Mesenchymal stem cell (in vitro differentiated cells and primary cell): Measurements from ENCODE around the gene ATP5MK.
"Not testable (repeated sequence)": the region's sequence is repeated elsewhere in the genome, so short reads cannot be mapped to it uniquely, and the experiment has no call there.

Experiments used
- DNase-seq: peaks from one replicate; pipeline ENCODE4 v3.0.0-alpha.2; 2013
- H2AFZ ChIP-seq: one replicate; pipeline ENCODE4 v1.6.1; 2013; ENCODE audit warnings: low read depth, mild to moderate bottlenecking, control low read depth, inconsistent platforms, low read length, moderate library complexity
- H2AK5ac ChIP-seq: 2 replicates; pipeline ENCODE4 v1.6.1; 2013; ENCODE audit warnings: low read length, moderate library complexity, mild to moderate bottlenecking, inconsistent platforms; ENCODE audit not compliant: severe bottlenecking
- H2BK120ac ChIP-seq: one replicate; pipeline ENCODE4 v1.6.1; 2013; ENCODE audit warnings: low read depth, mild to moderate bottlenecking, inconsistent platforms, low read length, moderate library complexity
- H2BK12ac ChIP-seq, 2 experiments: one replicate each; pipeline ENCODE4 v1.6.1; 2013; ENCODE audit warnings: inconsistent platforms in 2 of 2, low read length in 2 of 2, mild to moderate bottlenecking in 2 of 2, moderate library complexity in 2 of 2, control low read depth in 1 of 2
- H2BK15ac ChIP-seq: one replicate; pipeline ENCODE4 v1.6.1; 2013; ENCODE audit warnings: mild to moderate bottlenecking, low read depth, inconsistent platforms; ENCODE audit not compliant: poor library complexity, severe bottlenecking
- H2BK5ac ChIP-seq: 2 replicates; pipeline ENCODE4 v1.6.1; 2013; ENCODE audit warnings: low read depth, mild to moderate bottlenecking, low read length, control low read depth, inconsistent platforms; ENCODE audit not compliant: poor library complexity, severe bottlenecking
- H3K14ac ChIP-seq, 2 experiments: one replicate each; pipeline ENCODE4 v1.6.1; 2013; ENCODE audit warnings: inconsistent platforms in 2 of 2, low read length in 2 of 2, control low read depth in 1 of 2, mild to moderate bottlenecking in 1 of 2, moderate library complexity in 1 of 2
- H3K18ac ChIP-seq, 2 experiments: one replicate each; pipeline ENCODE4 v1.6.1; 2013; ENCODE audit warnings: inconsistent platforms in 2 of 2, low read length in 2 of 2, control low read depth in 1 of 2, low read depth in 1 of 2, mild to moderate bottlenecking in 1 of 2
- H3K23ac ChIP-seq, 2 experiments: one replicate each; pipeline ENCODE4 v1.6.1; 2013; ENCODE audit warnings: inconsistent platforms in 2 of 2, low read length in 2 of 2, mild to moderate bottlenecking in 2 of 2, moderate library complexity in 2 of 2, control low read depth in 1 of 2
- H3K27ac ChIP-seq: 2 replicates; pipeline ENCODE4 v1.5.1; 2013; ENCODE audit warnings: mild to moderate bottlenecking, moderate library complexity, low read length, control low read depth, inconsistent platforms; ENCODE audit not compliant: poor library complexity, severe bottlenecking
- H3K27me3 ChIP-seq, 2 experiments: 2 replicates each; pipeline versions ENCODE4 v1.6.1 to v1.7.0; 2013; ENCODE audit warnings: low read length in 2 of 2, mild to moderate bottlenecking in 2 of 2, moderate library complexity in 2 of 2, control low read depth in 1 of 2, inconsistent platforms in 1 of 2; ENCODE audit not compliant: control insufficient read depth in 1 of 2, insufficient read depth in 1 of 2
- H3K36me3 ChIP-seq, 2 experiments: 2 replicates each; pipeline versions ENCODE4 v1.6.1 to v1.7.0; 2013; ENCODE audit warnings: low read length in 2 of 2, control low read depth in 1 of 2, inconsistent platforms in 1 of 2, low read depth in 1 of 2, mild to moderate bottlenecking in 1 of 2; ENCODE audit not compliant: insufficient read depth in 2 of 2, control insufficient read depth in 1 of 2
- H3K4ac ChIP-seq, 2 experiments: one replicate each; pipeline ENCODE4 v1.6.1; 2013; ENCODE audit warnings: inconsistent platforms in 2 of 2, low read length in 2 of 2, mild to moderate bottlenecking in 2 of 2, moderate library complexity in 2 of 2, control low read depth in 1 of 2, low read depth in 1 of 2
- H3K4me1 ChIP-seq: 2 replicates; pipeline ENCODE4 v1.6.1; 2013; ENCODE audit warnings: low read depth, low read length, control low read depth; ENCODE audit not compliant: control insufficient read depth, insufficient read depth
- H3K4me2 ChIP-seq: 2 replicates; pipeline ENCODE4 v1.6.1; 2013; ENCODE audit warnings: low read length, mild to moderate bottlenecking, inconsistent platforms; ENCODE audit not compliant: poor library complexity, severe bottlenecking
- H3K4me3 ChIP-seq, 2 experiments: 2 replicates each; pipeline versions ENCODE4 v1.5.1 to v1.7.0; 2013; ENCODE audit warnings: low read length in 2 of 2, mild to moderate bottlenecking in 2 of 2, control low read depth in 1 of 2, low read depth in 1 of 2; ENCODE audit not compliant: insufficient read depth in 1 of 2
- H3K79me1 ChIP-seq: replicated peaks from 2 replicates; pipeline ENCODE4 v1.6.1; 2013; ENCODE audit warnings: mild to moderate bottlenecking, control low read depth, low read length, inconsistent platforms; ENCODE audit not compliant: poor library complexity, severe bottlenecking
- H3K9ac ChIP-seq: 2 replicates; pipeline ENCODE4 v1.7.0; 2013; ENCODE audit warnings: mild to moderate bottlenecking, low read length, moderate library complexity
- H3K9me3 ChIP-seq: 2 replicates; pipeline ENCODE4 v1.7.0; 2013; ENCODE audit warnings: mild to moderate bottlenecking, low read length; ENCODE audit not compliant: control insufficient read depth
- H4K8ac ChIP-seq: one replicate; pipeline ENCODE4 v1.6.1; 2013; ENCODE audit warnings: inconsistent platforms, mild to moderate bottlenecking, low read length, moderate library complexity
- H4K91ac ChIP-seq: one replicate; pipeline ENCODE4 v1.6.1; 2013; ENCODE audit warnings: mild to moderate bottlenecking, low read length, inconsistent platforms
- WGBS: methylation state at CpG from one replicate; pipeline ENCODE4 v1.1.7; 2013; ENCODE audit warnings: mixed read lengths; 5-methylcytosine and 5-hydroxymethylcytosine counted together

ATP5MK gene

GRCh38 chr10:103367782-103368518, 28.3 kb downstream of the ATP5MK start, which contains the start of gene TAF5:
Gene TAF5 (plus strand): TSS chr10:103367976. CDS start chr10:103367990, 14 bp downstream.
- Histone ChIP-seq H3K23ac (peak within 1 kb of the TSS in 1 of 2 experiments; percentile 92), H4K8ac (peak within 1 kb of the TSS; percentile 91), H2BK5ac (no peak within 1 kb of the TSS), H4K91ac (peak within 1 kb of the TSS; percentile 97), H3K36me3 (no peaks in the 10 kb centered on the region), H2AFZ (peak within 1 kb of the TSS; percentile 100), H3K27ac (peak within 1 kb of the TSS; percentile 37), H3K4me3 (peak within 1 kb of the TSS; percentile 81 to 100), H3K4me1 (peaks cover 3% of the 10 kb centered on the region), H2BK120ac (no peak within 1 kb of the TSS), H3K9me3 (no peaks in the 10 kb centered on the region), H3K4ac (peak within 1 kb of the TSS; percentile 31 to 86), H2AK5ac (no peak within 1 kb of the TSS), H2BK12ac (peak within 1 kb of the TSS in 1 of 2 experiments; percentile 71), H3K4me2 (peak within 1 kb of the TSS; percentile 94), H2BK15ac (peak within 1 kb of the TSS; percentile 16), H3K79me1 (peaks cover 10% of the 10 kb centered on the region), H3K14ac (peak within 1 kb of the TSS in 1 of 2 experiments; percentile 100), H3K18ac (peak within 1 kb of the TSS; percentile 96 to 98), H3K9ac (peak within 1 kb of the TSS; percentile 82), H3K27me3 (no peaks in the 10 kb centered on the region)
- WGBS = under 1% methylated on average over 79 of the region's 81 CpGs
- peak; percentile 97 for DNase-seq

GRCh38 chr10:103367379-103367781, 28.9 kb downstream of the ATP5MK start:
- H3K9ac ChIP-seq = peak overlapping the region; percentile 82
- H3K27me3 ChIP-seq = no peaks in the 10 kb centered on the region
- WGBS = 75% methylated on average over 8 of the region's 10 CpGs
- H3K14ac ChIP-seq = no peak overlapping the region
- no peak overlapping the region for H2AK5ac ChIP-seq
- H2BK120ac ChIP-seq = no peak overlapping the region
- H4K91ac ChIP-seq = no peak overlapping the region
- peak overlapping the region in 1 of 2 experiments; percentile 81 for H3K4me3 ChIP-seq
- no peak overlapping the region for H2BK12ac ChIP-seq
- peak overlapping the region; percentile 54 for H4K8ac ChIP-seq
- no peak overlapping the region for H2BK15ac ChIP-seq
- H2BK5ac ChIP-seq = no peak overlapping the region
- no peaks in the 10 kb centered on the region for H3K36me3 ChIP-seq
- H3K27ac ChIP-seq = peak overlapping the region; percentile 37
- no peak overlapping the region for H3K4ac ChIP-seq
- H3K4me1 ChIP-seq = peaks cover 3% of the 10 kb centered on the region
- H3K23ac ChIP-seq = no peak overlapping the region
- H3K18ac ChIP-seq = peak overlapping the region in 1 of 2 experiments; percentile 12
- H2AFZ ChIP-seq = no peak overlapping the region
- no peaks in the 10 kb centered on the region for H3K9me3 ChIP-seq
- H3K4me2 ChIP-seq = peak overlapping the region; percentile 94
- H3K79me1 ChIP-seq = peaks cover 8% of the 10 kb centered on the region
- no peak for DNase-seq

- not testable (repeated sequence) for H3K79me1 ChIP-seq, H2BK15ac ChIP-seq, H3K27me3 ChIP-seq, H3K4me1 ChIP-seq, H2BK12ac ChIP-seq, H3K14ac ChIP-seq, H3K23ac ChIP-seq, H3K9me3 ChIP-seq, H3K4me3 ChIP-seq, H3K9ac ChIP-seq, H2AK5ac ChIP-seq, DNase-seq, H3K18ac ChIP-seq, H2BK120ac ChIP-seq, H4K91ac ChIP-seq, H3K4me2 ChIP-seq, H3K4ac ChIP-seq, H3K27ac ChIP-seq, H2AFZ ChIP-seq, H2BK5ac ChIP-seq, H3K36me3 ChIP-seq, H4K8ac ChIP-seq
- 92% methylated on average over 8 of the region's 9 CpGs for whole genome bisulfite sequencing
Observed at GRCh38 chr10:103360791-103361190, 35.5 kb downstream of the ATP5MK start.

GRCh38 chr10:103359493-103359892, 36.8 kb downstream of the ATP5MK start:
- H3K9ac ChIP-seq, H3K27ac ChIP-seq, DNase-seq, H2BK5ac ChIP-seq, H3K79me1 ChIP-seq, H3K36me3 ChIP-seq, H2BK15ac ChIP-seq, H3K4me2 ChIP-seq, H2AFZ ChIP-seq, H2BK120ac ChIP-seq, H2AK5ac ChIP-seq, H3K27me3 ChIP-seq, H4K8ac ChIP-seq, H2BK12ac ChIP-seq, H3K23ac ChIP-seq, H3K4me1 ChIP-seq, H3K4ac ChIP-seq, H3K18ac ChIP-seq, H4K91ac ChIP-seq, H3K9me3 ChIP-seq, H3K14ac ChIP-seq, H3K4me3 ChIP-seq: not testable (repeated sequence)
- 94% methylated on average over 3 of the region's 4 CpGs for WGBS
